ENCODE data around the gene MYO6.

The MYO6 gene

GRCh38 chr6:75906871-75907270 lies 157.8 kb downstream of the MYO6 start (continued):
- TF ChIP-seq ZBTB6 (tag by site-specific recombination; IDR thresholded peaks at IDR 0.05), result no peak
- TF ChIP-seq ZNF274 (IDR thresholded peaks at IDR 0.05; ENCODE audit: low read length), result no peak
- TF ChIP-seq ZNF274 (tag by site-specific recombination; IDR thresholded peaks at IDR 0.05; ENCODE audit: borderline replicate concordance), result no peak

GRCh38 chr6:75907444-75907843 lies 158.4 kb downstream of the MYO6 start:
- no peaks in the 10 kb centered on the region for H3K9me3 ChIP-seq (ENCODE audit: control insufficient read depth, insufficient read depth, low read depth, low read length)
- H3K27ac ChIP-seq (ENCODE audit: extremely low read depth, low read depth, low read length), result no peak overlapping the region
- peaks cover 5 to 9% of the 10 kb centered on the region in 2 experiments; a peak in 2 of 3 replicates for H3K36me3 ChIP-seq (ENCODE audit: control insufficient read depth in 2 of 2, insufficient read depth in 1 of 2, low read length in 2 of 2)
- POLR2A ChIA-PET, result no interaction called here
- no peak for TF ChIP-seq ZNF324 (tag by site-specific recombination; IDR thresholded peaks at IDR 0.05)
- TF ChIP-seq ZNF132 (tag by site-specific recombination; IDR thresholded peaks at IDR 0.05; ENCODE audit: borderline replicate concordance), result no peak
- no peak for TF ChIP-seq ZFHX2 (tag by site-specific recombination; conservative IDR thresholded peaks at IDR 0.05)
- TF ChIP-seq ZNF169 (tag by site-specific recombination; IDR thresholded peaks at IDR 0.05), result no peak
- no peak for TF ChIP-seq BCL11B (tag by site-specific recombination; IDR thresholded peaks at IDR 0.05; ENCODE audit: low read depth)
- TF ChIP-seq ZNF639 (tag by site-specific recombination; IDR thresholded peaks at IDR 0.05), result no peak
- no peak for TF ChIP-seq EGR2 (tag by site-specific recombination; IDR thresholded peaks at IDR 0.05; ENCODE audit: low read depth)
- no peak for TF ChIP-seq ZNF571 (tag by site-specific recombination; IDR thresholded peaks at IDR 0.05)
- no peak for TF ChIP-seq ZNF521 (tag by site-specific recombination; IDR thresholded peaks at IDR 0.05)
- TF ChIP-seq ZSCAN18 (tag by site-specific recombination; IDR thresholded peaks at IDR 0.05), result no peak
- no peak for TF ChIP-seq ZNF202 (tag by site-specific recombination; IDR thresholded peaks at IDR 0.05; ENCODE audit: borderline replicate concordance)
- TF ChIP-seq REST (tag by site-specific recombination; IDR thresholded peaks at IDR 0.05), result no peak
- TF ChIP-seq ZNF549 (tag by site-specific recombination; IDR thresholded peaks at IDR 0.05), result no peak
- TF ChIP-seq ZNF19 (tag by site-specific recombination; IDR thresholded peaks at IDR 0.05; ENCODE audit: low read depth), result no peak
- no peak for TF ChIP-seq ZNF658 (tag by site-specific recombination; IDR thresholded peaks at IDR 0.05)
- no peak for TF ChIP-seq SP2 (tag by site-specific recombination; IDR thresholded peaks at IDR 0.05)
- no peak for TF ChIP-seq INSM2 (tag by site-specific recombination; IDR thresholded peaks at IDR 0.05)
- TF ChIP-seq ZNF514 (tag by site-specific recombination; IDR thresholded peaks at IDR 0.05), result no peak
- no peak overlapping the region for H3K4me3 ChIP-seq (ENCODE audit: low read depth, low read length)
- CTCF ChIA-PET, result interaction anchor here (3.5 kb wide), 1 partner anchor 14 kb away, joined by 28 read pairs; no protein-coding TSS in a partner anchor
- no peaks in the 10 kb centered on the region for H3K4me1 ChIP-seq (ENCODE audit: control insufficient read depth, insufficient read depth, low read length)
